OCI-LY1 (cell line): ENCODE measurements around the gene CHRM3.

Experiments used
- EZH2 ChIP-seq: fragments of 200-600 bp; sonication (generic), shearing (Covaris generic); IDR thresholded peaks from 2 replicates; pipeline ENCODE4 v1.8.0; 2017; ENCODE audit warnings: borderline replicate concordance, mixed run types, mild to moderate bottlenecking, antibody characterized with exemption, low read length, moderate library complexity, mixed read lengths
- TF ChIP-seq, protein P1 (sequence below): fragments of 200-600 bp; sonication (generic), shearing (Covaris generic); IDR thresholded peaks from 2 replicates; pipeline ENCODE4 v1.5.1; 2017; ENCODE audit warnings: mild to moderate bottlenecking, antibody characterized with exemption, low read length, moderate library complexity, mixed read lengths

DNA sequence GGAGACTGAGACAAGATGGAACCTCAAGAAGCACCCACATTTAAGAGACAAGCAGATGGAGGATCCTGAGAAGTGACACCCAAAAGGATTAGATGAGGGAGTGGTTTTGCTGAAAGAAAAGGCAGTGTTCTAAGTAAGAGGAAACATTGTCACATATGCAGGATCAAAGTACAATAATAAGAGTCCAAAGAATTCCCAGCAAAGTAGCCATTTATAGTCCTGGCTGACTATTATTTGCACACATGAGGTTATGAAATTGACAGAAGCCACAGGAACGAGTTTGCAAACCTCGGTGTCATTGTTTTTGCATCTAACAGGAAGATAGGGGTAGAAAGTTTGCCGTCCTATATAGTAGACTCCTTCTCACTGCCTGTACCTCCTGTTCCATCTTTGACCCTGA is 41.3 kb downstream of the CHRM3 start:
- TF ChIP-seq, protein P1, sequence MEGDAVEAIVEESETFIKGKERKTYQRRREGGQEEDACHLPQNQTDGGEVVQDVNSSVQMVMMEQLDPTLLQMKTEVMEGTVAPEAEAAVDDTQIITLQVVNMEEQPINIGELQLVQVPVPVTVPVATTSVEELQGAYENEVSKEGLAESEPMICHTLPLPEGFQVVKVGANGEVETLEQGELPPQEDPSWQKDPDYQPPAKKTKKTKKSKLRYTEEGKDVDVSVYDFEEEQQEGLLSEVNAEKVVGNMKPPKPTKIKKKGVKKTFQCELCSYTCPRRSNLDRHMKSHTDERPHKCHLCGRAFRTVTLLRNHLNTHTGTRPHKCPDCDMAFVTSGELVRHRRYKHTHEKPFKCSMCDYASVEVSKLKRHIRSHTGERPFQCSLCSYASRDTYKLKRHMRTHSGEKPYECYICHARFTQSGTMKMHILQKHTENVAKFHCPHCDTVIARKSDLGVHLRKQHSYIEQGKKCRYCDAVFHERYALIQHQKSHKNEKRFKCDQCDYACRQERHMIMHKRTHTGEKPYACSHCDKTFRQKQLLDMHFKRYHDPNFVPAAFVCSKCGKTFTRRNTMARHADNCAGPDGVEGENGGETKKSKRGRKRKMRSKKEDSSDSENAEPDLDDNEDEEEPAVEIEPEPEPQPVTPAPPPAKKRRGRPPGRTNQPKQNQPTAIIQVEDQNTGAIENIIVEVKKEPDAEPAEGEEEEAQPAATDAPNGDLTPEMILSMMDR: no peak
- no peak for TF ChIP-seq EZH2
